Stimulated activated CD4-positive, alpha-beta T cell treated with anti-CD3 and anti-CD28 coated beads, Interleukin-1b, Interleukin-23, amount 100 ng/mL, for 4 hours (primary cell): ENCODE data around the gene OAS2.

Experiments
- DNase-seq, 2 donors: peaks; one replicate each; pipeline ENCODE4 v3.0.0-alpha.2; 2020; ENCODE audit warnings: low read depth in 2 of 2

The OAS2 gene, protein sequence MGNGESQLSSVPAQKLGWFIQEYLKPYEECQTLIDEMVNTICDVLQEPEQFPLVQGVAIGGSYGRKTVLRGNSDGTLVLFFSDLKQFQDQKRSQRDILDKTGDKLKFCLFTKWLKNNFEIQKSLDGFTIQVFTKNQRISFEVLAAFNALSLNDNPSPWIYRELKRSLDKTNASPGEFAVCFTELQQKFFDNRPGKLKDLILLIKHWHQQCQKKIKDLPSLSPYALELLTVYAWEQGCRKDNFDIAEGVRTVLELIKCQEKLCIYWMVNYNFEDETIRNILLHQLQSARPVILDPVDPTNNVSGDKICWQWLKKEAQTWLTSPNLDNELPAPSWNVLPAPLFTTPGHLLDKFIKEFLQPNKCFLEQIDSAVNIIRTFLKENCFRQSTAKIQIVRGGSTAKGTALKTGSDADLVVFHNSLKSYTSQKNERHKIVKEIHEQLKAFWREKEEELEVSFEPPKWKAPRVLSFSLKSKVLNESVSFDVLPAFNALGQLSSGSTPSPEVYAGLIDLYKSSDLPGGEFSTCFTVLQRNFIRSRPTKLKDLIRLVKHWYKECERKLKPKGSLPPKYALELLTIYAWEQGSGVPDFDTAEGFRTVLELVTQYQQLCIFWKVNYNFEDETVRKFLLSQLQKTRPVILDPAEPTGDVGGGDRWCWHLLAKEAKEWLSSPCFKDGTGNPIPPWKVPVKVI

GRCh38 chr12:112978163-112979040 lies at the start of gene OAS2:
Gene OAS2 (plus strand): TSS chr12:112978519. CDS start chr12:112978609, 90 bp downstream.
- DNase-seq, result peak; percentile 47 to 61

GRCh38 chr12:112928978-112929377 lies 49.3 kb upstream of the OAS2 start:
- no peak for DNase-seq

- DNase-seq, result no peak
Observed at GRCh38 chr12:112929715-112930114, 48.6 kb upstream of the OAS2 start.

DNA sequence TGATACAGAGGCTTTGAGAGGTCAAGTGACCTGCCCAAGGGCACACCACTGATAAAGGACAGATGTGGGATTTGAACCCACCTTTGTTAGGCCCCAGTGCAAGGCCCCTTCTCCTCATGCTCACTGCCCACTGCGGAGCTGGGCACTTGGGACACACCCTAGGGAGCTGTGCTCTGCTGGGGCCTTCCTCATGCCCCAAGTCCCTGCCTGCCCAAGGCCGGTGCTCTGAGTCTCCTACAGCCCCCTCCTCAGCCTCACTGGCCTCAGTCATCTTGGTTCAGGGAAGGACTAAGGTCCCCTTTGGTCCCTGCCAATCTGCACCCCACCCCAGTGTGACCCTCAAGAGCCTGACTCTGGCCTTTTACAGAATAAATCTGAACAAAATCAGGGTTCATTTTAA lies 48.0 kb upstream of the OAS2 start:
- DNase-seq, result no peak

GRCh38 chr12:112932485-112933128 lies 45.7 kb upstream of the OAS2 start:
- no peak for DNase-seq

DNA sequence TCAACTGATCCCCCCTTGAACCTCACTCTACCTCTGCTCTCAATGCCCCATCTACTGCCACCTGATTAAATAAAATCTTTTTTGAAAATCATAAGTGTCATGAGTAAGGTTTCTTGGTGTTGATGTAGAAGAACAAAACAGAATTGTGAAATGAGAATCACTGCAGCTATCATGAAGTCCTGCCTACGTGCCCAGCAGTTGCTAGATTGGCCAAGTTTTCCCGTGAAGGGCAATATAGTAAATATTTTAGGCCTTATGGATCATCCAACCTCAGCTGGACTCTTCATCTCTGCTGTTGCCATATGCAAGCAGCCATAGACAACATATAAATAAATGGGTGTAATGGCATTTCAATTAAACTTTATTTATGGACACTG lies 45.2 kb upstream of the OAS2 start:
- no peak for DNase-seq

- DNase-seq, result no peak
Observed at GRCh38 chr12:112936264-112936663, 42.1 kb upstream of the OAS2 start.

DNA sequence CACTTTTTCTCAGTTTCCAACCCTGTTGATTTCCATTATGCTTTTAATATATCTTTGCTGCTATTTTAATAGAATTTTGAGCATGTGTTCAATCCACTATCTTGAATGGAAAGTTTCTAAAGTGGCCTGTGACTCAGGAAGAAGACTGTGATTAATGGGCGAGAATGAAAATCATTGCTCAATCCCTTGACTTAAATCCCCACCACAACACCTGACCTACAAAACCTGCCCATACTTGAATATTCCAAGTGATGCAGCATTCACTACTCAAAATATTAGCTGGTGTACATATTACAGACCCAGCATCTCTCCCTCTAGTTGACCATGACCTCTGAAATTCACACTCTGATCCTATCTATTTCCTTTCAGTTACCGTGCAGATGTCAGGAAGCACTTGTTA lies 41.4 kb upstream of the OAS2 start:
- no peak for DNase-seq

- peak; percentile 33 to 52 for DNase-seq
Observed at GRCh38 chr12:112937741-112938719, 40.3 kb upstream of the OAS2 start, which contains the start of gene OAS3. Gene OAS3 (plus strand): TSS chr12:112938474. CDS start chr12:112938531, 57 bp downstream.

DNA sequence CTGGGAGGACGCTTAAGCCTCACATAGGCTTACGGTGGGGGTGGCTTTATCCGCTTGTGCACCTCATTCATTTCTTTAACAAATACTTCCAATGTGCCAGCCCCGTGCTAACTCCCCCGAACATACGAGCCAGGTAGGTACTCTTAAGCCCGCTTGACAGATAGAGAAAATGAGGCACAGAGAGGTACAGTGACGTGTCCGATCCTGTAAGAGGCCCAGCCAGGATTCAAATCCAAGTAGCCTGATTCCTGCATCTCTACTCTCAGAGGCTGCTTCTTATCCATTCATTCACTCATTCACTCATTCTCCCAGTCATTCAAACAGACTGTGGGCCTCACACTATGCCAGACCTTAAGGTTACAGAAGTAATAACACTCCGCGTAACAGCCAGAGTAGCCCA lies 39.6 kb upstream of the OAS2 start:
- DNase-seq, result no peak

GRCh38 chr12:112939761-112940381 lies 38.4 kb upstream of the OAS2 start:
- no peak for DNase-seq

GRCh38 chr12:112941528-112942335 lies 36.6 kb upstream of the OAS2 start:
- no peak for DNase-seq

- no peak for DNase-seq
Observed at GRCh38 chr12:112942572-112942971, 35.7 kb upstream of the OAS2 start.

DNA sequence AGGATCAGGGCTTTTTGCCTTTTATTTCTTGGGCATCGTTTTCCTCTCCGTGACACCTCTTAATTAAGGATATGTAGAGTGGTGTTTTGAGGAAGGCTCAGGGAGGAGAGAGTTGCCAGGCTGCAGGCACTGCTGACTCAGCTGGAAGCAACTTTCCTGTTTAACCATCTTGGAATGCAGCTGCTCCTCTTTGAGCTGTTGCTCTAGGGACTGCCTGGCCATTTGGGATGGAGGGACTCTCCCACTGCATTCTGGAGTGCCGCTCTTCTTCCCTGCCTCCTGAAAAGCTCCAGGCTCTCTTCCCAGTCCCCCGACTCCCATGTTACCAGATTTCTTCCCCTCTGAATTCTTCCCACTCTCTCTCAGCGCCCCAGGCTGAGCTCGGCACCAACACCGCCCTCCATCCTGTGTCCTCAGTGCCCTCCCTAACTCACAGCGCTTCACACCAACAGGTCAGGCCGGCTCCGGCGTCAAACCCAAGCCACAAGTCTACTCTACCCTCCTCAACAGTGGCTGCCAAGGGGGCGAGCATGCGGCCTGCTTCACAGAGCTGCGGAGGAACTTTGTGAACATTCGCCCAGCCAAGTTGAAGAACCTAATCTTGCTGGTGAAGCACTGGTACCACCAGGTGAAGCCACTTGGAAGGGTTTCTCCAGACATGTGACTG lies 34.2 kb upstream of the OAS2 start:
- no peak for DNase-seq

- DNase-seq, result no peak
Observed at GRCh38 chr12:112945515-112945914, 32.8 kb upstream of the OAS2 start.

GRCh38 chr12:112946236-112947000 lies 31.9 kb upstream of the OAS2 start:
- no peak for DNase-seq

DNA sequence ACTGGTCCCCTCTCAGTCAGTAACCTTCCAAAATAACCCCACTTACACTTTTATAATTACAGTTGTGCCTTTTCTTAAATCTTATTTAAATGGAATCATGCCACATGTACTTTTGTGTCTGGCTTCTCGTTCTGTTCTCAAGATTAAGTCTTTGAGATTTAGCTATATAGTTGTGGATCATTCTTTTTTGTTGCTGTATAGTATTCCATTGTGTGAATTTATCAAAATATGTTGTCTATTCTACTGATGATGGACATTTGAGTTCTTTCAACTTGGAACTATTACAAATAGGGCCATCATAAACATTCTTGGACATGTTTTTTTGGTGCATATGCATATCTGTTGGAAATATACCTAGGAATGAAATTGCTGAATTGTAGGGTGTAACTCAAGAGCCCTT lies 31.0 kb upstream of the OAS2 start:
- DNase-seq, result no peak

GRCh38 chr12:112947761-112948160 lies 30.6 kb upstream of the OAS2 start:
- no peak for DNase-seq
